ENCODE results near the gene ARHGAP44.

- TF ChIP-seq REST (IDR thresholded peaks at IDR 0.05; ENCODE audit: low read depth) (no peak), EGR1 (IDR thresholded peaks at IDR 0.05; ENCODE audit: low read depth) (no peak), CTCF (IDR thresholded peaks at IDR 0.05 in 2 of 3, conservative IDR thresholded peaks at IDR 0.05 in 1 of 3; ENCODE audit: borderline replicate concordance in 1 of 3, insufficient read depth in 1 of 3, low read depth in 2 of 3, low read length in 2 of 3) (no peak), EZH2 (IDR thresholded peaks at IDR 0.05) (no peak), POLR2AphosphoS5 (IDR thresholded peaks at IDR 0.05; ENCODE audit: low read depth, low read length) (no peak), MAX (IDR thresholded peaks at IDR 0.05) (no peak)
Measured at GRCh38 chr17:12896180-12896785, 107.0 kb downstream of the ARHGAP44 start.
